ENCODE measurements around the gene MDP1.

MDP1 gene

GRCh38 chr14:24215495-24216344, at the start of gene MDP1:
Gene MDP1, minus strand, starts transcription at chr14:24216066. Its CDS starts 111 bp downstream, at chr14:24215955.
- H3K9me3 ChIP-seq (ENCODE audit: low read length): no peaks in the 10 kb centered on the region
- H3K9ac ChIP-seq (ENCODE audit: low read length): peak within 1 kb of the TSS; percentile 66
- peaks cover 6% of the 10 kb centered on the region for H3K36me3 ChIP-seq (ENCODE audit: insufficient read depth, low read length)
- H3K27ac ChIP-seq (ENCODE audit: low read depth, low read length): peak within 1 kb of the TSS; percentile 90
- H3K4me1 ChIP-seq (ENCODE audit: insufficient read depth, low read length): peaks cover 17% of the 10 kb centered on the region
- H3K4me3 ChIP-seq (ENCODE audit: low read depth in 1 of 2, low read length in 2 of 2): peak within 1 kb of the TSS; percentile 66 to 81
- no peaks in the 10 kb centered on the region for H3K27me3 ChIP-seq (ENCODE audit: control insufficient read depth in 1 of 2, insufficient read depth in 2 of 2, low read length in 2 of 2)

- H3K27me3 ChIP-seq (ENCODE audit: control insufficient read depth in 1 of 2, insufficient read depth in 2 of 2, low read length in 2 of 2): no peaks in the 10 kb centered on the region
- H3K9ac ChIP-seq (ENCODE audit: low read length): no peak overlapping the region
- H3K36me3 ChIP-seq (ENCODE audit: insufficient read depth, low read length): no peaks in the 10 kb centered on the region
- no peak overlapping the region for H3K4me3 ChIP-seq (ENCODE audit: low read depth in 1 of 2, low read length in 2 of 2)
- no peaks in the 10 kb centered on the region for H3K9me3 ChIP-seq (ENCODE audit: low read length)
- H3K27ac ChIP-seq (ENCODE audit: low read depth, low read length): no peak overlapping the region
- H3K4me1 ChIP-seq (ENCODE audit: insufficient read depth, low read length): no peaks in the 10 kb centered on the region
Observed at GRCh38 chr14:24264298-24264697, 48.4 kb upstream of the MDP1 start.

GRCh38 chr14:24263848-24264247, 48.0 kb upstream of the MDP1 start:
- H3K9ac ChIP-seq (ENCODE audit: low read length): no peak overlapping the region
- H3K27ac ChIP-seq (ENCODE audit: low read depth, low read length): no peak overlapping the region

GRCh38 chr14:24262821-24263733, 47.2 kb upstream of the MDP1 start, which contains the start of gene TGM1:
Gene TGM1, minus strand, starts transcription at chr14:24263177. Its CDS starts 825 bp downstream, at chr14:24262352.
- no peak within 1 kb of the TSS for H3K9ac ChIP-seq (ENCODE audit: low read length)
- H3K9me3 ChIP-seq (ENCODE audit: low read length): no peaks in the 10 kb centered on the region
- no peak within 1 kb of the TSS for H3K27ac ChIP-seq (ENCODE audit: low read depth, low read length)
- H3K36me3 ChIP-seq (ENCODE audit: insufficient read depth, low read length): no peaks in the 10 kb centered on the region
- H3K27me3 ChIP-seq (ENCODE audit: control insufficient read depth in 1 of 2, insufficient read depth in 2 of 2, low read length in 2 of 2): no peaks in the 10 kb centered on the region
- no peak within 1 kb of the TSS for H3K4me3 ChIP-seq (ENCODE audit: low read depth in 1 of 2, low read length in 2 of 2)
- no peaks in the 10 kb centered on the region for H3K4me1 ChIP-seq (ENCODE audit: insufficient read depth, low read length)

More at GRCh38 chr14:24263848-24264247, 48.0 kb upstream of the MDP1 start:
- Histone ChIP-seq H3K9me3 (ENCODE audit: low read length) (no peaks in the 10 kb centered on the region), H3K4me1 (ENCODE audit: insufficient read depth, low read length) (no peaks in the 10 kb centered on the region), H3K27me3 (ENCODE audit: control insufficient read depth in 1 of 2, insufficient read depth in 2 of 2, low read length in 2 of 2) (no peaks in the 10 kb centered on the region), H3K4me3 (ENCODE audit: low read depth in 1 of 2, low read length in 2 of 2) (no peak overlapping the region), H3K36me3 (ENCODE audit: insufficient read depth, low read length) (no peaks in the 10 kb centered on the region)

GRCh38 chr14:24261969-24262327, 46.1 kb upstream of the MDP1 start:
- Histone ChIP-seq H3K27ac (ENCODE audit: low read depth, low read length) (no peak overlapping the region), H3K4me1 (ENCODE audit: insufficient read depth, low read length) (no peaks in the 10 kb centered on the region), H3K36me3 (ENCODE audit: insufficient read depth, low read length) (no peaks in the 10 kb centered on the region), H3K9ac (ENCODE audit: low read length) (no peak overlapping the region), H3K4me3 (ENCODE audit: low read depth in 1 of 2, low read length in 2 of 2) (no peak overlapping the region), H3K9me3 (ENCODE audit: low read length) (no peaks in the 10 kb centered on the region), H3K27me3 (ENCODE audit: control insufficient read depth in 1 of 2, insufficient read depth in 2 of 2, low read length in 2 of 2) (no peaks in the 10 kb centered on the region)

- Histone ChIP-seq H3K4me1 (ENCODE audit: insufficient read depth, low read length) (no peaks in the 10 kb centered on the region), H3K36me3 (ENCODE audit: insufficient read depth, low read length) (no peaks in the 10 kb centered on the region), H3K27ac (ENCODE audit: low read depth, low read length) (no peak overlapping the region), H3K27me3 (ENCODE audit: control insufficient read depth in 1 of 2, insufficient read depth in 2 of 2, low read length in 2 of 2) (no peaks in the 10 kb centered on the region), H3K9ac (ENCODE audit: low read length) (no peak overlapping the region), H3K4me3 (ENCODE audit: low read depth in 1 of 2, low read length in 2 of 2) (no peak overlapping the region), H3K9me3 (ENCODE audit: low read length) (no peaks in the 10 kb centered on the region)
Observed at GRCh38 chr14:24261256-24261968, 45.5 kb upstream of the MDP1 start.

GRCh38 chr14:24260780-24261157, 44.9 kb upstream of the MDP1 start:
- Histone ChIP-seq H3K36me3 (ENCODE audit: insufficient read depth, low read length) (no peaks in the 10 kb centered on the region), H3K4me3 (ENCODE audit: low read depth in 1 of 2, low read length in 2 of 2) (no peak overlapping the region)

GRCh38 chr14:24260026-24260779, 44.3 kb upstream of the MDP1 start:
- H3K4me3 ChIP-seq (ENCODE audit: low read depth in 1 of 2, low read length in 2 of 2): no peak overlapping the region
- H3K27ac ChIP-seq (ENCODE audit: low read depth, low read length): no peak overlapping the region
- no peak overlapping the region for H3K9ac ChIP-seq (ENCODE audit: low read length)
- H3K36me3 ChIP-seq (ENCODE audit: insufficient read depth, low read length): no peaks in the 10 kb centered on the region
- H3K4me1 ChIP-seq (ENCODE audit: insufficient read depth, low read length): no peaks in the 10 kb centered on the region
- H3K9me3 ChIP-seq (ENCODE audit: low read length): no peaks in the 10 kb centered on the region
- no peaks in the 10 kb centered on the region for H3K27me3 ChIP-seq (ENCODE audit: control insufficient read depth in 1 of 2, insufficient read depth in 2 of 2, low read length in 2 of 2)

More at GRCh38 chr14:24260780-24261157, 44.9 kb upstream of the MDP1 start:
- Histone ChIP-seq H3K27me3 (ENCODE audit: control insufficient read depth in 1 of 2, insufficient read depth in 2 of 2, low read length in 2 of 2) (no peaks in the 10 kb centered on the region), H3K9ac (ENCODE audit: low read length) (no peak overlapping the region), H3K4me1 (ENCODE audit: insufficient read depth, low read length) (no peaks in the 10 kb centered on the region), H3K9me3 (ENCODE audit: low read length) (no peaks in the 10 kb centered on the region), H3K27ac (ENCODE audit: low read depth, low read length) (no peak overlapping the region)

- Histone ChIP-seq H3K9me3 (ENCODE audit: low read length) (no peaks in the 10 kb centered on the region), H3K9ac (ENCODE audit: low read length) (no peak overlapping the region), H3K27ac (ENCODE audit: low read depth, low read length) (no peak overlapping the region), H3K4me1 (ENCODE audit: insufficient read depth, low read length) (no peaks in the 10 kb centered on the region), H3K4me3 (ENCODE audit: low read depth in 1 of 2, low read length in 2 of 2) (no peak overlapping the region), H3K27me3 (ENCODE audit: control insufficient read depth in 1 of 2, insufficient read depth in 2 of 2, low read length in 2 of 2) (no peaks in the 10 kb centered on the region), H3K36me3 (ENCODE audit: insufficient read depth, low read length) (no peaks in the 10 kb centered on the region)
Observed at GRCh38 chr14:24259282-24260025, 43.6 kb upstream of the MDP1 start.

- no peak overlapping the region for H3K27ac ChIP-seq (ENCODE audit: low read depth, low read length)
- H3K36me3 ChIP-seq (ENCODE audit: insufficient read depth, low read length): no peaks in the 10 kb centered on the region
- H3K27me3 ChIP-seq (ENCODE audit: control insufficient read depth in 1 of 2, insufficient read depth in 2 of 2, low read length in 2 of 2): no peaks in the 10 kb centered on the region
- no peak overlapping the region for H3K4me3 ChIP-seq (ENCODE audit: low read depth in 1 of 2, low read length in 2 of 2)
- no peaks in the 10 kb centered on the region for H3K9me3 ChIP-seq (ENCODE audit: low read length)
- H3K4me1 ChIP-seq (ENCODE audit: insufficient read depth, low read length): no peaks in the 10 kb centered on the region
- no peak overlapping the region for H3K9ac ChIP-seq (ENCODE audit: low read length)
Observed at GRCh38 chr14:24258548-24259265, 42.8 kb upstream of the MDP1 start.
